SK-N-SH (cell line): ENCODE data around the gene ZC3H8.

ENCODE experiments used
- JUND ChIP-seq: IDR thresholded peaks from 2 replicates; pipeline ENCODE4 v1.4.0; 2012
- POLR2AphosphoS5 ChIP-seq: IDR thresholded peaks from 2 replicates; pipeline ENCODE4 v1.6.1; 2012; ENCODE audit warnings: low read depth, low read length
- TAF1 ChIP-seq: IDR thresholded peaks from 2 replicates; pipeline ENCODE4 v1.6.1; 2012; ENCODE audit warnings: low read depth, mild to moderate bottlenecking, low read length, moderate library complexity, borderline replicate concordance

- TF ChIP-seq POLR2AphosphoS5 (no peak), TAF1 (no peak), JUND (no peak)
Observed at GRCh38 chr2:112296407-112296806, 41.6 kb upstream of the ZC3H8 start.
